OCI-LY7 (cell line): ENCODE results near the gene GULP1. TPM values are rescaled to one million over a fixed set of nuclear protein-coding genes. Genes with fewer than 3 reads are reported as not detected.
"Not testable (repeated sequence)": the region's sequence is repeated elsewhere in the genome, so short reads cannot be mapped to it uniquely, and the experiment has no call there.

Experiments
- BruUV-seq: library from RNA; stranded (reverse); fragments of 400-500 nt; replicated peaks from 2 replicates; lab custom pipeline; 2021; lab: Mats Ljungman, UMichigan
- CTCF ChIA-PET: fragments of 300-600 bp; sonication (Branson Sonifier 250); formaldehyde crosslinking; loops from one replicate; lab custom pipeline; 2022; ENCODE audit warnings: antibody characterized with exemption; ENCODE audit not compliant: unreplicated experiment; lab: Charles Lee
- POLR2A ChIA-PET: fragments of 300-600 bp; sonication (Branson Sonifier 250); formaldehyde crosslinking; loops from one replicate; lab custom pipeline; 2022; ENCODE audit warnings: antibody characterized with exemption; lab: Charles Lee
- DNase-seq: peaks from one replicate; pipeline ENCODE4 v3.0.0-alpha.2; 2015; ENCODE audit warnings: low spot score
- H2AFZ ChIP-seq: fragments of 200-600 bp; sonication (generic), shearing (Covaris generic); 2 replicates; pipeline ENCODE4 v1.6.1; 2014; ENCODE audit warnings: mild to moderate bottlenecking, antibody characterized with exemption, low read length, moderate library complexity
- H3K27ac ChIP-seq: fragments of 200-600 bp; sonication (generic); 2 replicates; pipeline ENCODE4 v1.5.1; 2014; ENCODE audit warnings: mixed run types, low read depth, mild to moderate bottlenecking, moderate library complexity, low read length, inconsistent platforms; ENCODE audit not compliant: poor library complexity, severe bottlenecking
- H3K36me3 ChIP-seq: fragments of 200-600 bp; sonication (generic); 2 replicates; pipeline ENCODE4 v1.6.1; 2014; ENCODE audit warnings: mild to moderate bottlenecking, antibody characterized with exemption, low read length, moderate library complexity, mixed read lengths; ENCODE audit not compliant: insufficient read depth
- H3K4me1 ChIP-seq: fragments of 200-600 bp; sonication (generic); 2 replicates; pipeline ENCODE4 v1.5.1; 2014; ENCODE audit warnings: mild to moderate bottlenecking, low read length; ENCODE audit not compliant: insufficient read depth, poor library complexity, severe bottlenecking
- H3K4me2 ChIP-seq: fragments of 200-600 bp; sonication (generic); 2 replicates; pipeline ENCODE4 v1.6.1; 2014; ENCODE audit warnings: mild to moderate bottlenecking, low read length
- H3K4me3 ChIP-seq: fragments of 200-600 bp; sonication (generic); 2 replicates; pipeline ENCODE4 v1.5.1; 2014; ENCODE audit warnings: mild to moderate bottlenecking, low read depth, low read length; ENCODE audit not compliant: poor library complexity, severe bottlenecking
- H3K79me2 ChIP-seq: fragments of 200-600 bp; sonication (generic); 2 replicates; pipeline ENCODE4 v1.6.1; 2016; ENCODE audit warnings: low read depth, mild to moderate bottlenecking, low read length, moderate library complexity, mixed read lengths; ENCODE audit not compliant: insufficient read depth
- H3K9me2 ChIP-seq: fragments of 200-600 bp; sonication (generic); 2 replicates; pipeline ENCODE4 v1.6.1; 2016; ENCODE audit warnings: mild to moderate bottlenecking, low read length, mixed read lengths; ENCODE audit not compliant: insufficient read depth
- H3K9me3 ChIP-seq: fragments of 200-600 bp; sonication (generic); 2 replicates; pipeline ENCODE4 v1.6.1; 2014; ENCODE audit warnings: mild to moderate bottlenecking, mixed run types, low read length, mixed read lengths
- H4K20me1 ChIP-seq: fragments of 200-600 bp; sonication (generic); 2 replicates; pipeline ENCODE4 v1.6.1; 2014; ENCODE audit warnings: mild to moderate bottlenecking, antibody characterized with exemption, low read length, moderate library complexity, mixed read lengths; ENCODE audit not compliant: insufficient read depth
- EZH2phosphoT487 ChIP-seq: fragments of 200-600 bp; sonication (generic); IDR thresholded peaks from 2 replicates; pipeline ENCODE4 v1.6.1; 2018; ENCODE audit warnings: low read depth, borderline replicate concordance, mild to moderate bottlenecking, mixed run types, antibody characterized with exemption, low read length, moderate library complexity, mixed read lengths
- intact Hi-C: fragments of 100-400 bp; cut with micrococcal nuclease; formaldehyde crosslinking; loops from one replicate; pipeline ENCODE4 v1.10.0; 2022; ENCODE audit not compliant: unreplicated experiment
- total RNA-seq, 2 experiments: library from RNA; depleted of rRNA in 1 of 2; stranded (reverse); fragments of >200 nt in 1 of 2; shearing (Covaris generic) in 1 of 2; gene quantifications; 2 replicates each; pipeline ENCODE4 v1.2.3, GENCODE V29; 2014 to 2022
- TF ChIP-seq, protein P1 (sequence below): fragments of 200-600 bp; sonication (generic); conservative IDR thresholded peaks from 2 replicates; pipeline ENCODE4 v1.5.1; 2014; ENCODE audit warnings: mild to moderate bottlenecking, antibody characterized with exemption, low read length, moderate library complexity, mixed read lengths

The GULP1 gene
- total RNA-seq, 2 experiments from 2014 or later: not detected

DNA sequence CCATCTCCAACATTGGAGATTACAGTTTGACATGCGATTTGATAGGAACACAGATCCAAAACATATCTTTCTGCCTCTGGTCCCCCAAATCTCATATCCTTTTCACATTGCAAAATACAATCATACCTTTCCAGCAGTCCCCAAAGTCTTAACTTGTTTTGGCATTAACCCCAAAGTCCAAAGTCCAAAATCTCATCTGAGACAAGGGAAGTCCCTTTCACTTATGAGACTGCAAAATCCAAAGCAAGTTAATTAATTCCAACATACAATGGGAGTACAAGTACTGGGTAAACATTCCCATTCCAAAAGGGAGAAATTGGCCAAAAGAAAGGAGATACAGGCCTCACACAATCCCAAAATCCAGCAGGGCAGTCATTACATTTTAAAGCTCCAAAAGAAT, 265.4 kb downstream of the GULP1 start:
- DNase-seq: no peak
- no peaks in the 10 kb centered on the region for H3K4me1 ChIP-seq
- no TSS peak for BruUV-seq
- H4K20me1 ChIP-seq: no peaks in the 10 kb centered on the region
- no peaks in the 10 kb centered on the region for H3K9me3 ChIP-seq
- ChIA-PET POLR2A (no interaction called here), CTCF (no interaction called here)
- H3K4me2 ChIP-seq: no peak overlapping the region
- no peak overlapping the region for H3K4me3 ChIP-seq
- intact Hi-C loops: no loop called here
- H3K79me2 ChIP-seq: no peaks in the 10 kb centered on the region
- no peak overlapping the region for H2AFZ ChIP-seq
- H3K27ac ChIP-seq: no peak overlapping the region
- H3K9me2 ChIP-seq: no peaks in the 10 kb centered on the region; the same call in 1 of the 2 replicates
- no peaks in the 10 kb centered on the region for H3K36me3 ChIP-seq
- TF ChIP-seq, protein P1, sequence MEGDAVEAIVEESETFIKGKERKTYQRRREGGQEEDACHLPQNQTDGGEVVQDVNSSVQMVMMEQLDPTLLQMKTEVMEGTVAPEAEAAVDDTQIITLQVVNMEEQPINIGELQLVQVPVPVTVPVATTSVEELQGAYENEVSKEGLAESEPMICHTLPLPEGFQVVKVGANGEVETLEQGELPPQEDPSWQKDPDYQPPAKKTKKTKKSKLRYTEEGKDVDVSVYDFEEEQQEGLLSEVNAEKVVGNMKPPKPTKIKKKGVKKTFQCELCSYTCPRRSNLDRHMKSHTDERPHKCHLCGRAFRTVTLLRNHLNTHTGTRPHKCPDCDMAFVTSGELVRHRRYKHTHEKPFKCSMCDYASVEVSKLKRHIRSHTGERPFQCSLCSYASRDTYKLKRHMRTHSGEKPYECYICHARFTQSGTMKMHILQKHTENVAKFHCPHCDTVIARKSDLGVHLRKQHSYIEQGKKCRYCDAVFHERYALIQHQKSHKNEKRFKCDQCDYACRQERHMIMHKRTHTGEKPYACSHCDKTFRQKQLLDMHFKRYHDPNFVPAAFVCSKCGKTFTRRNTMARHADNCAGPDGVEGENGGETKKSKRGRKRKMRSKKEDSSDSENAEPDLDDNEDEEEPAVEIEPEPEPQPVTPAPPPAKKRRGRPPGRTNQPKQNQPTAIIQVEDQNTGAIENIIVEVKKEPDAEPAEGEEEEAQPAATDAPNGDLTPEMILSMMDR: no peak
- TF ChIP-seq EZH2phosphoT487: no peak

DNA sequence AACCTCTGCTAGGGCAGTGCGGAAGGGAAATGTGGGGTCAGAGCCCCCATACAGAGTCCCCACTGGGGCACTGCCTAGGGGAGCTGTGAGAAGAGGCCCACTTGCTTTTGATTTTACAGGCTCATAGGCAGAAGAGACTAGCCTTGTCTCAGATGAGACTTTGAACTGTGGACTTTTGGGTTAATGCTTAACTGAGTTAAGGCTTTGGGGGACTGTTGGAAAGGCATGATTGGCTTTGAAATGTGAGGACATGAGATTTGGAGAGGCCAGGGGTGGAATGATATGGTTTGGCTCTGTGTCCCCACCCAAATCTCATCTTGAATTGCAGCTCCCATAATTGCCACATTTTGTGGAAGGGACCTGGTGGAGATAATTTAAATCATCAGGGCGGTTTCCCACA, 267.8 kb downstream of the GULP1 start:
- CTCF ChIA-PET, POLR2A ChIA-PET: not testable (repeated sequence)

DNA sequence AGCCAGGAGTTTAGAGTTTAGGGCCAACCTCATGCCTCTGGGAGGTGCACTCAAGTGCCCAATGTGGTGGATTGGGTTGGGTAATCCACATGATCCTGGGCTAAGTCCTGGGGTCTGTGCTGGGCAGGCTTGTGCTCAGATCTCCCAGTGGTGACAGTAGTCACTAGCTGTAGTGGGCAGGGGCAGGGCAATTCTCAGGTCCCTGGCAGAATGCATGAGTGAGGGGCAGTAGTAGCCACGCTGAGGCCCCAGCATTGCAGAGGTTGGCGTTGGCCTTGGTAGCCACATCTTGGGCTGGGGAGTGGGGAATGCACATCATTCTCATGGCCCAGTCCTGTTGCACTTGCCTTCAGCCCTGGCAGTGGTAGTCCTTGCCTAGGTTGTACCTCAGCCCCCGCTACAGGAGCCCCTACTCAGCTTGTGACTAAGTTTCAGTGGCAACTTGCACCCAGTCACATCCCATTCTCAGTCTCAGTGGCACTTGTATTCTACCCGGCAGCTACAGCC, 269.9 kb downstream of the GULP1 start:
- H3K4me3 ChIP-seq: no peak overlapping the region
- intact Hi-C loops: no loop called here
- H3K79me2 ChIP-seq: no peaks in the 10 kb centered on the region
- ChIA-PET POLR2A (no interaction called here), CTCF (no interaction called here)
- H3K9me2 ChIP-seq: no peaks in the 10 kb centered on the region
- no peak overlapping the region for H2AFZ ChIP-seq
- H3K36me3 ChIP-seq: no peaks in the 10 kb centered on the region
- no peaks in the 10 kb centered on the region for H3K4me1 ChIP-seq
- H3K27ac ChIP-seq: no peak overlapping the region
- no peak for DNase-seq
- TF ChIP-seq, protein P1: no peak
- no peaks in the 10 kb centered on the region for H3K9me3 ChIP-seq
- H4K20me1 ChIP-seq: no peaks in the 10 kb centered on the region
- no peak overlapping the region for H3K4me2 ChIP-seq
- BruUV-seq: no TSS peak

More for the DNA sequence above, 267.8 kb downstream of the GULP1 start:
- DNase-seq, H3K4me3 ChIP-seq, H3K79me2 ChIP-seq, H3K9me3 ChIP-seq, H3K4me2 ChIP-seq, H3K27ac ChIP-seq, H3K36me3 ChIP-seq, H3K4me1 ChIP-seq, H2AFZ ChIP-seq, BruUV-seq, H3K9me2 ChIP-seq, H4K20me1 ChIP-seq, intact Hi-C loops: not testable (repeated sequence)
